Osteoblast (primary cell): ENCODE results near the gene NR0B1. TPM values are rescaled to one million over a fixed set of nuclear protein-coding genes. Genes with fewer than 3 reads are reported as not detected.

Source experiments
- DNase-seq: peaks from one replicate; pipeline ENCODE4 v3.0.0; 2011; ENCODE audit warnings: low spot score, mixed read lengths; ENCODE audit not compliant: insufficient read length; ENCODE audit errors: missing footprints
- H2AFZ ChIP-seq: 2 replicates; pipeline ENCODE4 v1.6.0; 2011; ENCODE audit warnings: mild to moderate bottlenecking, low read length
- H3K27ac ChIP-seq: 2 replicates; pipeline ENCODE4 v1.5.1; 2011; ENCODE audit warnings: mild to moderate bottlenecking, low read depth, low read length, moderate library complexity
- H3K27me3 ChIP-seq: 2 replicates; pipeline ENCODE4 v1.6.0; 2012; ENCODE audit warnings: mild to moderate bottlenecking, control low read depth, inconsistent platforms, low read length, moderate library complexity; ENCODE audit not compliant: insufficient read depth
- H3K36me3 ChIP-seq: 2 replicates; pipeline ENCODE4 v1.5.1; 2011; ENCODE audit warnings: mild to moderate bottlenecking, low read length, control low read depth, moderate library complexity; ENCODE audit not compliant: insufficient read depth
- H3K4me1 ChIP-seq: 2 replicates; pipeline ENCODE4 v1.5.1; 2011; ENCODE audit warnings: mild to moderate bottlenecking, low read length, control low read depth, moderate library complexity; ENCODE audit not compliant: insufficient read depth
- H3K4me2 ChIP-seq: 2 replicates; pipeline ENCODE4 v1.6.0; 2011; ENCODE audit warnings: mild to moderate bottlenecking, low read length; ENCODE audit not compliant: insufficient read depth
- H3K4me3 ChIP-seq: fragments of 200-600 bp; sonication (generic); 3 replicates; pipeline ENCODE4 v1.5.1; 2012; ENCODE audit warnings: mild to moderate bottlenecking, low read length, inconsistent platforms; ENCODE audit not compliant: insufficient read depth
- H3K79me2 ChIP-seq: 2 replicates; pipeline ENCODE4 v1.6.0; 2012; ENCODE audit warnings: mild to moderate bottlenecking, low read length, control low read depth, inconsistent platforms; ENCODE audit not compliant: insufficient read depth
- H3K9me3 ChIP-seq: 2 replicates; pipeline ENCODE4 v1.5.1; 2011; ENCODE audit warnings: low read depth, low read length, control low read depth
- H4K20me1 ChIP-seq: 2 replicates; pipeline ENCODE4 v1.6.0; 2012; ENCODE audit warnings: mild to moderate bottlenecking, low read length, control low read depth; ENCODE audit not compliant: insufficient read depth
- CTCF ChIP-seq: IDR thresholded peaks from 2 replicates; pipeline ENCODE4 v1.5.1; 2011; ENCODE audit warnings: mild to moderate bottlenecking, low read depth, low read length, moderate library complexity; ENCODE audit errors: extremely low read depth
- total RNA-seq: library from RNA; depleted of rRNA; stranded (reverse); fragments of >200 nt; gene quantifications from 2 replicates; pipeline ENCODE4 v1.2.3, GENCODE V29; 2012

The NR0B1 gene
- total RNA-seq, 1 donor: not detected

GRCh38 chrX:30275498-30275897, 33.7 kb downstream of the NR0B1 start:
- no peaks in the 10 kb centered on the region for H3K36me3 ChIP-seq
- H3K79me2 ChIP-seq: no peaks in the 10 kb centered on the region
- peak; percentile 30 for TF ChIP-seq CTCF
- H3K4me1 ChIP-seq: peaks cover 3% of the 10 kb centered on the region
- no peaks in the 10 kb centered on the region for H3K9me3 ChIP-seq
- H3K27ac ChIP-seq: no peak overlapping the region
- H2AFZ ChIP-seq: no peak overlapping the region
- no peak overlapping the region for H3K4me2 ChIP-seq
- no peaks in the 10 kb centered on the region for H3K27me3 ChIP-seq
- H4K20me1 ChIP-seq: no peaks in the 10 kb centered on the region
- DNase-seq: no peak
- no peak overlapping the region for H3K4me3 ChIP-seq

GRCh38 chrX:30270639-30271038, 38.6 kb downstream of the NR0B1 start:
- Histone ChIP-seq H3K9me3 (no peaks in the 10 kb centered on the region), H3K4me2 (no peak overlapping the region), H2AFZ (no peak overlapping the region), H3K36me3 (no peaks in the 10 kb centered on the region), H3K4me3 (no peak overlapping the region), H3K4me1 (no peaks in the 10 kb centered on the region), H3K27ac (no peak overlapping the region), H3K79me2 (no peaks in the 10 kb centered on the region), H4K20me1 (no peaks in the 10 kb centered on the region), H3K27me3 (no peaks in the 10 kb centered on the region)
- no peak for DNase-seq
- TF ChIP-seq CTCF: no peak

GRCh38 chrX:30262763-30263162, 46.4 kb downstream of the NR0B1 start:
- Histone ChIP-seq H3K36me3 (no peaks in the 10 kb centered on the region), H3K4me1 (no peaks in the 10 kb centered on the region), H4K20me1 (no peaks in the 10 kb centered on the region), H3K4me2 (no peak overlapping the region), H3K79me2 (no peaks in the 10 kb centered on the region), H3K27ac (no peak overlapping the region), H3K27me3 (no peaks in the 10 kb centered on the region), H2AFZ (no peak overlapping the region), H3K9me3 (no peaks in the 10 kb centered on the region), H3K4me3 (no peak overlapping the region)
- TF ChIP-seq CTCF: no peak
- DNase-seq: no peak

DNA sequence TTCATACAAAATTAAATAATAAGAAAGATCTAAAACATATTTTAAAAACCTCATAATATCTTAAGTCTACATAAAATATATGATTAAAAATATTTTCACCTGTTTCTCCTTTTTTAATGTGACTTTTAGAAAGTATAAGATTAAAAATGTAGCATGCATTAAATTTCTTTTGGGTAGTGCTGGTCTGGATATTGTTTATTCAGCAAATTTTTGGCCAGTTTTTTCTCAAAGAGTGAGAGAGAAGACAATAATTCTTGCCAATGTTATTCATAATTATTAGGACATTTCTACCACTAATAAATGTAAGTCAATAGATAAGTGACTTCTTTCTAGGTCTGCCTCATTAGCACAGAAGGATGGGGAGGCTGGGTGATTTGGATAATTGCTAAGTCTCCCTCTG, 48.2 kb downstream of the NR0B1 start:
- Histone ChIP-seq H3K27ac (no peak overlapping the region), H3K79me2 (no peaks in the 10 kb centered on the region), H3K36me3 (no peaks in the 10 kb centered on the region), H3K4me1 (no peaks in the 10 kb centered on the region), H2AFZ (no peak overlapping the region), H3K4me2 (no peak overlapping the region), H3K27me3 (no peaks in the 10 kb centered on the region), H3K9me3 (no peaks in the 10 kb centered on the region), H3K4me3 (no peak overlapping the region), H4K20me1 (no peaks in the 10 kb centered on the region)
- no peak for DNase-seq
- no peak for TF ChIP-seq CTCF
